Activated CD4-positive, CD25-positive, alpha-beta regulatory T cell treated with anti-CD3 and anti-CD28 coated beads, Interleukin-2, amount 50 U/mL, for 24 hours (primary cell): ENCODE data around the gene PON2.

ENCODE experiments used
- ATAC-seq, 2 donors: fragments of 150-1000 bp; cut with Tn5 transposase; one replicate each; pipeline ENCODE4 v1.10.0; 2021; ENCODE audit warnings: mild to moderate bottlenecking in 1 of 2, moderate library complexity in 1 of 2

PON2 gene

DNA sequence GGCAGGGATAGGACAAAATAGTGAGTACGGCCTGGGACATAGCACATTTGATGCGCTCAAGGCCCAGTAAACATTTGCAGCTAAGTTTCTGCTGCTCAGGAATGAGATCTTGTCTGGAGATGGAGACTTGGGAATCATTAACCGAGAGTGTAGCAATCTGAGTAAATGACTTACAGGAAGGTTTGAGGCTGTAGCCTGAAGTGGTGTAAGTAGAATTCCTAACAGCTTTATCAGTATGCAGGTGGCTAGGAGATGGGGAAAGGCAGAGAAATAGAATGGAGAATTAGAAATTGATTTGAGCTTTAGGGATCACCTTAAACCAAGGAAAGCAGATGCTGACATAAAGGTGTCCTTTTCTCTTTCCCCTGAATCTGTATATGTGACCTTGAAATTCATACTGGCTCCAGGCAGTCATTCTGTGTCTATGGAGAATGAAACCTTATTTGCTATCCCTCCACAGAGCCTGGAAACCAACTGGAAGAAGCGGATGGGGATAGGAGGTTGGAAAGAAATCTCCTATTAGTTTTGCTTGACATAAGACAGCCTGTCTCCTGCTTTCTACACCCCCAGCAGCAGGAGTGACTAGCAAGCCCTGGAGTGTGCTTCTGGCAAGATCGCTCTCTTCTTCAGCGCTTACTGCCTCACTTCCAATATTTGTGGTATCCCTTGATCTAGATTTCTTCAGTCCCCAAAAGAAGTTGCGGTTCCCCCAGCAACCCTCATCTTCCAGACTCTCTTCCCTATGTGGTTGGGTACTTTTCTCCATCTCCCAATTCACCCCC, 6.4 kb upstream of the PON2 start:
- no peak for ATAC-seq

DNA sequence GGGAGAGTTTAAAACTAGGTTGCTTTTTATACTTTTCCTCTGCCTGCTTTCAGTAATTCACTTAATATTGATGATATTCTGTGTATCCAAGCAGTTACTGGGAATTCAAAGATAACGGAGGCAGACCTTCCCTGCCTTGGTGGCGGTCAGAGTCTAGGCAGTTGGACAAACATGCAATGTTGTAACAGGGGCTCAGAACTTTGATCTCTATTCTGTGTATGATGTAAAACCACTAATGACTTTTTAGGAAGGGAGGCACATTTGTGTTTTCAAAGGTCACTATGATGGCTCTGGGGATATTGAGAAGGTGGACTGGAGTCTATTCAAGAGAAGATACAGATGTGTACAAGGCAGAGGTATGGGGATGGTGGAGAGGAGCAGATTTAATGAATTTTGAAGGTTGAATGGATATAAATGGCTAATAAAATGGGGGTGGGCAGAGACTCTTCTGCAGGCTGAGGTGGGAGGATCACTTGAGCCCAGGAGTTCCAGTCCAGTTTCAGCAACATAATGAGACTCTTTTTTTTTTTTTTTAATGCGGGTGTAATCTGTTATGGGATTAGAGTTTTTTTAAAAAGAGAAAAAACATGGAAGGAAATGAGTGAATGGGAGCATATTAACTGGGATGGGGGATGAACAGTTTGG, 5.7 kb upstream of the PON2 start:
- ATAC-seq, result no peak

DNA sequence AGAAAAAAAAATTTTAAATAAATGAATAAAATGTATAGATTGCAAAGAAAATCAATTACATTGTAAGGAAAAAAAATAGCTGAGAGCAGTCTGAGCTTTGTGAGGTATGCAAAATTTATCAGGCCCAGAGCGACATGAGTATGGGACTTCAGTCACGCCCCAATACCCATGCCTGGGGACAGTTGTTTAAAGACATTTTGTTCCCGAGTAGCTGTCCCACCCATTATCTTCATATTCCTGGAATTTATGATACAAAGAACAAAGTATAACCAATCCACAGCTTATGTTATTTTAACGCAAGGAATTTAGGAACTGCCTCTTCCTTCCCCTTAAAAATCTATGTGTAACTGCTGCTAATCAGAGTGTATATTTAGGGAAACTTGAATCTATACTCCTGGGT, 1.6 kb upstream of the PON2 start:
- no peak for ATAC-seq

DNA sequence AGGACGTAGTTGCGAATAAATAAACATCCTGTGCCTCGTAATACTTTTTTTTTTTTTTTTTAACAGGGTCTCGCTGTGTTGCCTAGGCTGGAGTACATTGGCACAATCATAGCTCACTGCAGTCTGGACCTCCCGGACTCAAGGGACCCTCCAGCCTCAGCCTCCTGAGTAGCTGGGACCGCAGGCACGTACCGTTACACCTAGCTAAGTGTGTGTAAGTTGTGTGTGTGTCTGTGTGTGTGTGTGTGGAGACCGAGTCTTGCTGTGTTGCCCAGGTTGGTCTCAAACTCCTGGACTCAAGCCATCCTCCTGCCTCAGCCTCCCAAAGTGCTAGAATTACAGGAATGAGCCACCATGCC, 573 bp upstream of the PON2 start:
- no peak for ATAC-seq

DNA sequence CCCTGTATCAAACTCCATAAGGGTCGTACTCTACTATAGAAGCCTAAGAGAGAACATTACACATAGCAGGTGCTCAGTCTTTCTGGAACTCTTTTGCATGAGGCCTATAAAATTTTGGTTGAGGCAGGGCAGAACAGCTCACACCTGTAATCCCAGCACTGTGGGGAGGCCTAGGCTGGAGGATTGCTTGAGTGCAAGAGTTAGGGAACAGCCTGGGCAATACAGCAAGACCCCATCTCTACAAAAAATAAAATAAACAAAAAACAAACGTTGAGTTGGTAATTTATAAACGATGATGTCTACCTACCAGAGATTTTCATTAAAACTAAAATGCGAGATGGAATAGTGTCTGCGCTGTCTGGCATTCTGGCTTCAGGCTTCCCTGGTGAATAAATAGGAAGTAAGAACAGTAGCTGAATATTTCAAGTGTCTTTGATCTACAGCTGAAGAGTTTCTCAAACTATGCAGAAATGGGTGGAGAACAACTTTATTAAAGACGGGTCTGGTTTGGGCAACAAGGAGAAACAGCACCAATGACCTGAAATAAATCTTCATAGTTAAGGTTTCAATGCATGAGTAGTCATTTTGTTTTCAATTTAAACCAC, 774 bp downstream of the PON2 start:
- ATAC-seq, result no peak

DNA sequence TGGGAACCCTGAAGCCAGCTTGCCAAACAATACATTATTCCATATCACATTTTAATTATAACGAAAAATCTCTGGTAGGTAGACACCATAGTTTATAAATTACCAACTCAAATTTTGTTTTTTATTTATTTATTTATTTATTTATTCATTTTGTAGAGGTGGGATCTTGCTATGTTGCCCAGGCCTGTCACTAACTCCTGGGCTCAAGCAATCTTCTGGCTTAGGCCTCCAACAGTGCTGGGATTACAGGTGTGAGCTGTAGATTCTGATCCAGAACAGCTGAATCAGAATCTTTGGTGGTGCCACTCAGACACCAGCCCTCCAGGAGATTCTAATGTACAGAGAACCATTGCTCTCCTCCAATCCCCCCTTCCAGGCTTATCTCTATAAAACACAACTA, 1.7 kb downstream of the PON2 start:
- no peak for ATAC-seq

DNA sequence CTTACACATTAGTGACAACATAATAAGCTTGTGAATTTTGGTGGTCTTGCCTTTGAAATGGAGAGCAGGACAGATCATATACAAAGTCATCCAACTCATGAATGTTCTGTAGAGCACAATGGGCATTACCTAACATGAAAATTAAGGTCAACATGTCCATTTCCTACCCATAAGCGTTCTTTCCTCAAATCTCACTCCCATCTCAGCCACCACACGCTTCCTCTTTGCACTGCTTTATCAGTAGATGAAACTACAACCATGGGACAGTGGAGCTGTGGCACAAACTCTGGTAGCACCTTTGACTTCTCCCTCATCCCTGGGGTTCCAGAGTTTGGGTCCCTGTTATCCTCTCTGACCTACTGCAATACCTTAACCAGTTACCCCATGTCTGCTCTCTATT, 2.2 kb downstream of the PON2 start:
- no peak for ATAC-seq

DNA sequence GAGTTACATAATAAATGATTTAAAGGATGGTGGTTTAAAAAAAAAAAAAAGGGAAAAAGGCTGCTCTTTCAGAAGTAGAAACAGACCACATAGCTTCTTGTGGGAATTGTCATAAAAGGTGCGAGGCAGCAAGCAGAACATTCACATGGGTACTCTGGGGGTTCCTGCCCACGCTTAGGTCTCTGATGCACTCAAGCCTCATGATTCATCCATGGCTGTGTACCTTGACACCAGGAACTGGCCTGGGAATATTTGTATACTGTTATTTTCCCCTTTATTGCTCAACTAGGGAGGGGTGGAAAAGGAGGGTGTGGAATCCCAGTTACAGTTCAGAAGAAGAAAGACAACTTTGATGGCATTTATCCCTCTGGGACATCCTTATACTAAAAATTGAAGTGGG, 4.0 kb downstream of the PON2 start:
- ATAC-seq, result no peak

DNA sequence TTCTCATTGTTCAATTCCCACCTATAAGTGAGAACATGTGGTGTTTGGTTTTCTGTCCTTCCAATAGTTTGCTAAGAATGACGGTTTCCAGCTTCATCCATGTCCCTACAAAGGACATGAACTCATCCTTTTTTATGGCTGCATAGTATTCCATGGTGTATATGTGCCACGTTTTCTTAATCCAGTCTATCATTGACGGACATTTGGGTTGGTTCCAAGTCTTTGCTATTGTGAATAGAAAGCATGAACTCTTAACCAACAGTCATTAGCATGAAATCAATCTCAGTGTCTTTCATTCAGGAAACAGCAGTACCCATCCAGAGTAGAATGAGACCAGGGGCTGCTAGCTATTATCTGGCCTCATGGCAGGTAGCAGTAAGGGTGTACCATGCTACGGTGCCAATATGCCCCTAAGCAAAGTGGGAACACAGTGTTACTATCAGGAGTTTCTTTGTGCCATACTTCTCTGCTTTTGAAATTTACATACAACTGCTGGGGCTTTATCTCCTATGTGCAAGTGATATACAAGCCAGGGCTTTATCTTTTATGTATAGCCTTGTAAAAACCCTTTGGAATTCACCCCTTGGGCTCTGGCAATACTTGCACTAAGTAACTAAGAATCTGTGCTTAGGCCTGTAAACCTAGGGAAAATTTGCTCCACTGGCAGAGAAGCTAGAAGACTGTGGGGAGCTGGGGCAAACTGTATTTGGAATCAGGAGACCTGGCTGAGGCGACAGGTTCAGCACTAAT, 5.4 kb downstream of the PON2 start:
- no peak for ATAC-seq

DNA sequence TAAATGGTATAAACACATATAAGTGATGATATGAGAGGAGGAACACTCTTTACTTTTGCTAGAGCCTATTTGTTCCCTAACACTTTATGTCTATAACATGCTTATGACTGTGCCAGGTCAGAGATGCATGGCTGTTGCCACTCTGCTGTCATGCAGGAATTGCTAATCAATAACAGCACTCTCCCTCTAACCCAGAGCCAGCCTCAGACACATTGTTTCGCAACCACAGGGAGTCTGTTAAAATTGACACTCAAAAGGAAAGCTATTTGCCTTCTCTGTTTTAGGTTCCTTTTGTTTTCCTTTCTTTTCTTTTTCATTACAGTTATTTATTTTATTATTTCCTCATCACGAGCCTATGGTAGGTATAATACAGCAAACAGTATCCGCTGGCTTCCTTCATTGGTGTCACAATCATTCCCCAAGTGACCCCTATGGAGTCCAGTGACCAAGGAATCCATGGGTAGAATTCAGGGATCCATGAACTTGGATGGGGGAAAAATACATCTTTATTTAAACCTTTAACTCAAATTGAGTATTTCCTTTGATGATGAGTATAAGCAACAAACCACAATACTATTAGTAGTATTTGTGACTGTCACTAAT, 6.8 kb downstream of the PON2 start:
- no peak for ATAC-seq

DNA sequence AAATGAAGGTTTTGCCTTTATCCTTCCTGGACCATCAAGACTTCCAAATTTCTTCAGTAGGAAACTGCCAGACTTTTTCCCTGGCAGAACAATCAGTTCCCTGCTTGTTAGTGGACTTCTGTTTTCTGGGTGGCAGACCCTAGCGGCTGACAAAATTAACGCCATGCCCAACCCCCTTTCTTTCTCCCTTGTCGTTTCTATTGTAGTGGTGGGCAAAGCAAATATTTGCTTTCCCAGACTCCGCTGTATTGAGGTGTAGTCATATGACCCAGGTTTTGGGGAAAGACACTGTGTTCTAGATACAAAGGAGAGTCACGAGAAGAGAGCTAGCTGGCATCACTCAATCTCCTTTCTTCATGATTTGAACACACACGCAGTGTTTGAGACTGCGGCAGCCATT, 7.7 kb downstream of the PON2 start:
- ATAC-seq, result no peak

DNA sequence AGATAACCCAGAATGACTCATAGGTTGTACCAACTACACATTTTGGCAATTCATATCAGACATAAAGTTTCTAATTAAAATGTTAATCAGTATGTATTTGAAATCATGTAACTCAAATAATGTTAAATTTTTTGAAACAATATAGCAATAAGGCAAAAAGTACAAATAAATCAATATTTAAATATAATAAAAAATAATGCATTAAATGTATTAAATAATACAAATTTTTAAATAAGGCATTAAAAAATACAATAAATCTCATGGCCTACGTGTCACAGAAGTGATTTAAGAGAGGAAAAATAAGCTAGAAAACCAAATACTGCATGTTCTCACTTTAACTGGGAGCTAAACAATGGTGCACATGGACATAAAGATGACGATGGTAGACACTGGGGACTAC, 9.1 kb downstream of the PON2 start:
- no peak for ATAC-seq

DNA sequence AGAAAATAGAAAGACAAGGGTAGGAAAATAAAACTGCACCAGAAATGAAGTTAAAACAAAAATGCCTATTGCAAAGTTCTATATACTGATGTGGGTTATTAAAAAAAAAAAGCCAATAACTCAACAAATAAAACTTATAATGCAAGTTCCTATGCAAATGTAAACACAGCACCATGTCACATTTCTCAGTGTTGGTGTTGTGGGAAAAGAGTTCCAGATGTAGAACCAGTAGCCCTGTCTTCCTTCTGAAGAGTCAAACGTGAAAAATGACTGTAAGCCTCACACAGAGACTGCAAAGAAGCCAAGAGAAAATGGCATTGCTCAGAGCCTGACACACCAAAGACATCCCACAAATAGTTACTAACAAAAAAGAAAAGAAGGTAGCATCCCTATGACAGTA, 10.1 kb downstream of the PON2 start:
- ATAC-seq, result no peak

DNA sequence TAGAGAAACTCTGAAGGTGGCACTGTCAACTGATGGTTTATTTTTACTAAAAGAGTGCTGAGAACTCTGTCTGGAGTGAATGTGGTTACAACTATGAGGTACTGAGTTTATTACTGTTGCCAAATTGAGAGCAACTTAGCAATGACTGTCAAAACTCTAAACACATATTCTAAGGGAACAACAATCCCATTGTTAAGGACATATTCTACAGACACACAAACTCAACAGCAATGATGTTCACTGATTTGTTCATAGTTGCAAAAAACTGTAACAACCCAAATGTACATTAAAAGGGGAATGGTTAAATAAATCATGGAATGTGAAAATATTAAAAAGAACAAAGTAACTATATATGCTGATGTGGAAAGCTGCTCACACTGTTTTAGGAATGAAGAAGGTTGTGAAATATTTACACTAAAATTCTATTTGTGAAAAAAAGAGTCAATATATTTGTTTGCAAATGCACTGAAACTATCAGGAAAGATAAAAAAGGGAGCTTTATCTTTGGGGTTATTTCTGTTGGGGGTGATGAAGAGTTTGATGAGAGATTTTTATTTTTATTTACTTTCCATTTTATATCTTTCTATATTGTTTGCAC, 12.9 kb downstream of the PON2 start:
- no peak for ATAC-seq

DNA sequence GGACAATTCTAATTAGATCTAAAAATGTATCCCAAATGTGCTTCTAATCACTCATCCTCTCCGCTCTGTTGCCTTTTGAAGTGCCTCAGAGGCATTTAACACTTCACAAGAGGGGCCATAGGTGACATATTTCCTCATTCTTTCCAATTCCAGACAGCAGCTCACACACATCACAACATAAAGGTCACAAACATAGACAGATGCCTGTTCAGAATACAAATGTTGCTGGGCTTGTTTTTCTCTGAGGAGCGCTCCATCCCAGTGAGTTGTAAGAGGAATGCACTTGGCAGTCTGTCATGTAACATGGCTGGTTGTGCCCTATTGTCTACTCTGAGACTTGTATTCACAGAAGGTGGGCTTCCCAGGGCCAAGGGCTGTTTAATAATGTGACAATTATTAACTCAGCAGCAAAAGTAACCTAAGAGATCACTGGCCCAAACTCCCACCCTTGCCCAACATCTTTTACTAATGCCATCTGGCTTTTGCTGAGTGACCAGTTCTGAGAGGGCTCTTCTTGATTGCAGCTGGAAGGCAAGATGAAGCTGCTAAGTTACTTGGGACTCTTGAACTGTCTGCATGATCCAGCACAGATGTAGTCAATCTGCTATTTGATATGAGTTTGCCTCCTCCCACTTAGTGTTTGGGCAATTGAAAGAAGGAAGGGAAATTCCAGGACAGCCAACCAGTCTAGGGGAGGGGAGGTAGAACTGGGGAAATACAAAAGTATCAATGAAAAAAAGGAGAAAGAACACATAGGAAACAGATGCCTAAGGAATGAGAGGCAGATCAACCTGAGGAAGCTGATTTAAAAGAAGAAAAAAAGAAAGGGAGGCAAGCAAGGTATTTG, 13.6 kb downstream of the PON2 start:
- no peak for ATAC-seq

DNA sequence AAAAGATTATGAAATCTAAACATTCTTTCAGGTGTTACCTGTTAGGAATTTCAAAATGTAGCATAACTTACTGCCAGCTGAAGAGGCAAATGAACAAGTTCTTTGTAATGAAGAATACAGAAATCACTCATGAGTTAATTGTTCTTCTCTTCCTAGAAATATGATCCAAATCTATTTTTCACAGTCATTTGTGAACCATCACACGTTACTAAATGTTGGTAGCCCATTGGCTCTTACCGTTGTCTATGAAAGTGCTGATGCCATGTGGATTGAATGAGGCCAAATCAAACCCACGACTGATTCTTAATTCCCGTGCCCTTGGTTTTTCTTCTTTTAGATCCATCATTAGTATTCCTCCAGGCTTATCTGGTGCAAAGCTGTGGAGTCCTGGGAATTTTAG, 22.8 kb downstream of the PON2 start:
- no peak for ATAC-seq

DNA sequence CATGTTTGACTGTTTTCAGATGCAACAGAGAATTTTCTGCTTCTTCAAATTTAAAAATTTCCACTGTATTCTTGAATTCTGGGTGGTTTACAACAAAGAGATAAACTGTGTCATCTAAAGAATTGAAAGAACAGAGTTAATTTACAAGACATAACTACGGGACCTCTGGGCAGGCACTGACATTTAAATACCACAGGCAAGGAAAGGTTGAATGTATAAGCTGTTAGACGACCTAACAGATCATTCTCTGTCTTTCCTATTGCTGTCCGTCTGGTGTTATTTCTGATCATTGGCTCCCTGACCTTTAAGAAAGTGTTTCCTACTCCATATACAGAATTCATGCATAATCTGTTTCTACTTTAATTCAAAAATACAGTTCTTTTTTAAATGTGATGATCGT, 23.2 kb downstream of the PON2 start:
- ATAC-seq, result no peak

DNA sequence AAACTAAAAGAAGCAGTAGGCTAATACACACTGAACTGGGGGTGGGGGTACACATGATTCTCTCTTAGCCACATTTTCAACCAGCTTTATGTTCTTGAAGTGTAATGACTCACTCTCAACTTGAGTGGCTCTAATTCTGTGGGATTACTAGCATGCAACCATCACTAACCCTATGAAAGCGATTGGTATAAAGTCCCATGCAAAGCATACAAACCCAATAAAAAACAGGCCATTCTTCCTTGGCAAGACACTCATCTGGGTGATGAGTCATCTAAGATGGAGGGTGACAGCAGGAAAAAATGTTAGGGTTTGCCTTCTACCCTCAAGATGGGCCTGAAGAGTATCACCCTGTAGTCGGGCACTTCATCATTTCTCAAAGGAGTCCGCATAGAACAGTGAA, 23.8 kb downstream of the PON2 start:
- ATAC-seq, result no peak

DNA sequence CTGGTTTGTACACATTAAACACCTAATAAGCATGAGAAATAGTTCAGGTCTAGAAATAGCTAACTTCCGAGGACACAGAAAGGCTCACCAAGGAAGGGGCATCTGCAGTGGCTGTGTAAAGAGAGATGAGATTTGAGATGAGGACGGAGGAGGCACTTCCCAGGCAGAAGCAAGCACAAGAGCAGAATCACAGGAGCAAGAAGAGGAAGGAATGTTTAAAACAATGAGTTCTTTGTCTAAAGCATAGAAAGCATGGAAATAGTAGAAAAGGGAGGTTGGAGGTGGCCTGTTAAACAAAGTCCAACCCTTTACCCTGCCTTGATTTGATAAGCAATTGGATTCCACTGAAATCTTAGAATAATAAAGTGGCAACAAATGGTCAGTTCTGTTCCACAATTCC, 27.1 kb downstream of the PON2 start:
- ATAC-seq, result no peak

DNA sequence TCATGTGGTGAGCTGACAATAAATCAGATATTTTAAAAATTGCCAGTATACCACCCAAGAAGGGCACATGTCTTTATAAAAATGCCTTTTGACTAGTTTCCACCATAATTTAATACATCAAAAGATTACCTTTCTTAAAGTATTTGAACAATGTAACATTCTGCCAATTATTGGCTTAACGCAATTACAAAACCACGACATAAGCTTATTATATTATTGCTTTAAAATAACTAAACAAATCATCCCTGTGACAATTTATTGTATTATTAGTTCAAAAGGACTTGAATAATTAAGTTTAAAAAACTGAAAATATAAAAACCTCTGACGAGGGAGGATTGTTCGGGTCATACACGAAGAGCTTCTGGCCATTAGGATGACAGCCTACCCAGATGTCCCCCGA, 29.0 kb downstream of the PON2 start:
- ATAC-seq, result no peak

DNA sequence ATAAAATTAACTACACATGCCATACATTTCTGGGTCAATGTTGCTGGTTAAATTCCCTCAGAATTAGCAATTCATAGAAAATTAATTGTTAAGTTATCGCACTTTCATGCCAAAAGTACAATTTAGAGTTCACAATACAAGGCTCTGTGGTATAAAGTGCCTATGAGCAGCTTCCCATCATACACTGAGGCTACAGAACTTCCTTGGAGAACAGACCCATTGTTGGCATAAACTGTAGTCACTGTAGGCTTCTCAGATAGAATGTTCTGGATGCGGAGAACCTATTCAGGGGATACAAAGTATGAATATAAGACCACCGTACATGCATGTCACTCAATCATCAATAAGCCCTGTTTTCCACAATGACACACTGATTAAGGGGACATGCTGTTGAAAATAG, 29.6 kb downstream of the PON2 start:
- no peak for ATAC-seq

DNA sequence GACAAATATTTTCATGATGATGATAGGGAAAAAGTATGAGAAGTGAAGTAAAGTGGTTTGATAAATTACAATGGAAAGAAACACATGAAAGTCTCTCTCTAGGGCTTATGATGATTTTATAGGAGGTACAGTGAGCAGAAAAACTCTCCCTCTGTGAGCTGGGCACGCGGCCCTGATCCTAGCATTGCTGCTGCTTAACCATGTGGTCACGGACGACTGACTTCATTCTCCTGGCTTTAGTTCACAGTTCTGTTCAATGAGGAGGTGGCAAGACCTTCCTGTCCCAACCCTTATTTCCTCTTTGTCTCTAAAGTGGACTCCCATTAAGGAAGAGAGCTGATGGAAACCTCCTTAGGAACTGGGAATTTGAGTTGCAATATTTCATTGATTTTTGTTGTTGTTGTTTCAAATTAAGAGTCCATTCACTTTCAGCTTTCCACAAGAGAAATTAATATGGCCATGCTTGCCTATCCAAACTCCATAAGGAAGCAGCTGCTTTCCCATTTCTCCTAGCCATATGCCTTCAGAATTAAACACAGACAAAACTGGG, 30.4 kb downstream of the PON2 start:
- ATAC-seq, result no peak
